ENCODE data around the gene FXYD4.

- TF ChIP-seq CTCF (IDR thresholded peaks at IDR 0.05) (no peak), POLR2A (IDR thresholded peaks at IDR 0.05) (no peak)
Observed at GRCh38 chr10:43386981-43387677, 15.7 kb downstream of the FXYD4 start.
